GM23338 (cell line): ENCODE measurements around the gene KIAA0232. TPM values are rescaled to one million over a fixed set of nuclear protein-coding genes. Genes with fewer than 3 reads are reported as not detected.

Experiments used
- ATAC-seq: fragments of 200-7000 bp; cut with Tn5 transposase; 3 replicates; pipeline ENCODE4 v1.9.1; 2020
- DNase-seq: peaks from one replicate; pipeline ENCODE4 v3.0.0-alpha.2; 2015; ENCODE audit warnings: low spot score
- H2AFZ ChIP-seq: fragments of 200-600 bp; sonication (generic); 2 replicates; pipeline ENCODE4 v1.8.0; 2016; ENCODE audit warnings: antibody characterized with exemption, mild to moderate bottlenecking, moderate library complexity
- H3F3A ChIP-seq: fragments of 200-600 bp; sonication (generic); replicated peaks from 2 replicates; pipeline ENCODE4 v1.8.0; 2017; ENCODE audit warnings: antibody characterized with exemption, mixed run types, low read depth
- H3K27ac ChIP-seq: fragments of 200-600 bp; sonication (generic); 2 replicates; pipeline ENCODE4 v1.6.1; 2016; ENCODE audit warnings: low read depth
- H3K27me3 ChIP-seq: fragments of 200-600 bp; sonication (generic); 2 replicates; pipeline ENCODE4 v1.8.0; 2016; ENCODE audit warnings: mild to moderate bottlenecking, mixed run types, moderate library complexity; ENCODE audit not compliant: insufficient read depth
- H3K36me3 ChIP-seq: fragments of 200-600 bp; sonication (generic); 2 replicates; pipeline ENCODE4 v1.8.0; 2016; ENCODE audit warnings: mild to moderate bottlenecking; ENCODE audit not compliant: insufficient read depth
- H3K4me1 ChIP-seq: fragments of 200-600 bp; sonication (generic); 2 replicates; pipeline ENCODE4 v1.8.0; 2016; ENCODE audit warnings: mild to moderate bottlenecking, moderate library complexity; ENCODE audit not compliant: insufficient read depth
- H3K4me2 ChIP-seq: fragments of 200-600 bp; sonication (generic); 2 replicates; pipeline ENCODE4 v1.7.1; 2017; ENCODE audit warnings: mixed run types
- H3K4me3 ChIP-seq: fragments of 200-600 bp; sonication (generic); 2 replicates; pipeline ENCODE4 v1.6.1; 2016; ENCODE audit warnings: mixed run types
- H3K79me2 ChIP-seq: fragments of 200-600 bp; sonication (generic); replicated peaks from 2 replicates; pipeline ENCODE4 v1.8.0; 2017; ENCODE audit warnings: mild to moderate bottlenecking; ENCODE audit not compliant: insufficient read depth
- H3K9me2 ChIP-seq: fragments of 200-600 bp; sonication (generic); 2 replicates; pipeline ENCODE4 v1.8.0; 2017; ENCODE audit not compliant: insufficient read depth
- H4K20me1 ChIP-seq: fragments of 200-600 bp; sonication (generic); replicated peaks from 2 replicates; pipeline ENCODE4 v1.8.0; 2017; ENCODE audit warnings: mild to moderate bottlenecking; ENCODE audit not compliant: insufficient read depth
- H3K27ac Mint-ChIP-seq: 2 replicates; pipeline ENCODE4 v1.8.0; 2020; ENCODE audit warnings: inconsistent platforms, mild to moderate bottlenecking, moderate library complexity, mixed read lengths
- H3K27me3 Mint-ChIP-seq: 3 replicates; pipeline ENCODE4 v1.8.0; 2022; ENCODE audit warnings: low read depth, mild to moderate bottlenecking, moderate library complexity, mixed read lengths, inconsistent platforms; ENCODE audit not compliant: insufficient read depth, poor library complexity
- H3K36me3 Mint-ChIP-seq: 3 replicates; pipeline ENCODE4 v1.8.0; 2021; ENCODE audit warnings: low read depth, mild to moderate bottlenecking, inconsistent platforms, moderate library complexity, mixed read lengths
- H3K4me1 Mint-ChIP-seq: 3 replicates; pipeline ENCODE4 v1.8.0; 2020; ENCODE audit warnings: mild to moderate bottlenecking, inconsistent platforms, mixed read lengths
- H3K4me3 Mint-ChIP-seq: 3 replicates; pipeline ENCODE4 v1.8.0; 2021; ENCODE audit warnings: moderate library complexity, mild to moderate bottlenecking, inconsistent platforms, mixed read lengths
- H3K9me3 Mint-ChIP-seq: 3 replicates; pipeline ENCODE4 v1.8.0; 2020; ENCODE audit warnings: moderate library complexity, mild to moderate bottlenecking, inconsistent platforms, mixed read lengths
- CTCF ChIP-seq, 2 experiments: fragments of 200-600 bp in 1 of 2; sonication (generic) in 1 of 2; conservative IDR thresholded peaks; 2 replicates each; pipeline versions ENCODE4 v1.5.1 to v1.6.1; 2016 to 2017; ENCODE audit warnings: antibody characterized with exemption in 2 of 2, low read depth in 2 of 2, mild to moderate bottlenecking in 2 of 2, moderate library complexity in 1 of 2
- STAT1 ChIP-seq: IDR thresholded peaks from one replicate; pipeline ENCODE4 v1.6.1; 2016; ENCODE audit warnings: antibody characterized with exemption; ENCODE audit not compliant: unreplicated experiment
- ZNF114 ChIP-seq: fragments of 250-450 bp; sonication (Bioruptor Pico); IDR thresholded peaks from 2 replicates; pipeline ENCODE4 v1.5.0; 2020; ENCODE audit warnings: mild to moderate bottlenecking, moderate library complexity
- ZNF331 ChIP-seq: fragments of 250-450 bp; sonication (Bioruptor Pico); IDR thresholded peaks from 2 replicates; pipeline ENCODE4 v1.5.0; 2020; ENCODE audit warnings: low read depth, mild to moderate bottlenecking, moderate library complexity
- polyA plus RNA-seq: library from polyadenylated mRNA; unstranded; fragments of >200 nt; fragmentation: Nextera tagmentation; extraction: Ambion mirVana; gene quantifications from 2 replicates; pipeline ENCODE4 v1.2.1, GENCODE V29; 2016
- total RNA-seq: library from RNA; depleted of rRNA; stranded (reverse); fragments of >200 nt; shearing (Covaris generic); gene quantifications from 2 replicates; pipeline ENCODE4 v1.2.3, GENCODE V29; 2014
- TF ChIP-seq, protein P1 (sequence below): IDR thresholded peaks from 2 replicates; pipeline ENCODE4 v1.6.1; 2016; ENCODE audit warnings: antibody characterized with exemption

KIAA0232 gene
- total and polyA plus RNA-seq, 2 experiments from 2014 or later: 14.3 to 34.9 TPM

- H3K4me1 Mint-ChIP-seq: peaks cover 29% of the 10 kb centered on the region
- Histone ChIP-seq H3K27me3 (no peaks in the 10 kb centered on the region), H2AFZ (no peak overlapping the region), H3K36me3 (no peaks in the 10 kb centered on the region), H4K20me1 (peaks cover 8% of the 10 kb centered on the region), H3K4me1 (peaks cover 11% of the 10 kb centered on the region; the same call in 1 of the 2 replicates), H3K79me2 (peaks cover 62% of the 10 kb centered on the region), H3K4me3 (no peak overlapping the region), H3F3A (0 out of 2 replicates have a peak, but pooled peaks cover 5% of the 10 kb centered on the region), H3K9me2 (no peaks in the 10 kb centered on the region), H3K4me2 (no peak overlapping the region; the same call in 1 of the 2 replicates), H3K27ac (no peak overlapping the region)
- peaks cover 16% of the 10 kb centered on the region for H3K27me3 Mint-ChIP-seq
- no peak for DNase-seq
- ATAC-seq: no peak; the same call in 2 of the 3 replicates
- H3K36me3 Mint-ChIP-seq: no peaks in the 10 kb centered on the region
- H3K27ac Mint-ChIP-seq: no peak overlapping the region
- TF ChIP-seq, protein P1, sequence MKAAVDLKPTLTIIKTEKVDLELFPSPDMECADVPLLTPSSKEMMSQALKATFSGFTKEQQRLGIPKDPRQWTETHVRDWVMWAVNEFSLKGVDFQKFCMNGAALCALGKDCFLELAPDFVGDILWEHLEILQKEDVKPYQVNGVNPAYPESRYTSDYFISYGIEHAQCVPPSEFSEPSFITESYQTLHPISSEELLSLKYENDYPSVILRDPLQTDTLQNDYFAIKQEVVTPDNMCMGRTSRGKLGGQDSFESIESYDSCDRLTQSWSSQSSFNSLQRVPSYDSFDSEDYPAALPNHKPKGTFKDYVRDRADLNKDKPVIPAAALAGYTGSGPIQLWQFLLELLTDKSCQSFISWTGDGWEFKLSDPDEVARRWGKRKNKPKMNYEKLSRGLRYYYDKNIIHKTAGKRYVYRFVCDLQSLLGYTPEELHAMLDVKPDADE: no peak
- no peaks in the 10 kb centered on the region for H3K9me3 Mint-ChIP-seq
- no peak overlapping the region for H3K4me3 Mint-ChIP-seq
These were observed 134.3 kb downstream of the KIAA0232 start for GRCh38 chr4:6916587-6917460.

DNA sequence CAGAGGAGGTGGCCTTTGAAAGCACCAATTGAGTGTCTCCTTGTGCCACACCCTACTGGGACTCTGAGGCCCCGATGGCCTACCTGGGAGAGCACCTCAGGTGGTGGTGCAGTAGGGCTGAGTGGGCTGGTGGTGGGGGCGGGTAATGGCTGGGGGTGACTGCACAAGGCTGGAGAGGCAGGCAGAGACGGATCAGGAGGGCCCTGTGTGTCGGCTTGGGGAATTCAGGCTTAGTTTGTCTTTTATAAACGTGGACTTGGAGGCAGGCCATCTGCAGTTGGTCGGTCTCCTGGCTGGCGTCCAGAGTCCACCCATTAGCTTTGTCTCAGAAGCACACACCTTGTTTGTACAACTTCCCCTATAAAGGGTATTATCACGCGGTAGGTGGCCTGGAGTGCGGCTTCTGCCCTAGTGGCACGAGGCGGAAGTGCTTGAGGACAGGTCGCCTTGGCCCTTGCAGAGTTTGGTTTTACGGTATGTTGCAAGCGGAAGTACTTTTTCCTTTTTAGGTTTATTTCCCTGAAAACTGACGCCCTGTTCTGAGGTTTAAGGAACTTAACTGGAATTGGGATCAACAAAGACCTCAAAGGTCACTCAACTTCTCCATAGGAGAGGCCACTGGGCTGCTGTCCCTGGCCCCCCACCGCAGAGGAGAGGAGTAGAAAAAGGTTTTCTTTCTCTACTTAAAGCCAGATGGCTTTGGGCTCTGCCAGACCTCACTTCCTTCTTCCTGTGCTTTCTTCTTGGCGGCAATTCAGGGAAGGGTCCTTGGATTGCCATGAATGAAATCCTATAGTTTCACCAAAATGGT, 135.1 kb downstream of the KIAA0232 start:
- no peaks in the 10 kb centered on the region for H3K36me3 ChIP-seq
- H4K20me1 ChIP-seq: peaks cover 8% of the 10 kb centered on the region
- 0 out of 2 replicates have a peak, but pooled peaks cover 5% of the 10 kb centered on the region for H3F3A ChIP-seq
- H2AFZ ChIP-seq: no peak overlapping the region
- peak overlapping the region; percentile 91 for H3K27ac Mint-ChIP-seq
- no peaks in the 10 kb centered on the region for H3K27me3 ChIP-seq
- peaks cover 11% of the 10 kb centered on the region; the same call in 1 of the 2 replicates for H3K4me1 ChIP-seq
- no peaks in the 10 kb centered on the region for H3K9me3 Mint-ChIP-seq
- TF ChIP-seq STAT1: no peak
- peak; percentile 52 to 62 for TF ChIP-seq CTCF (conservative IDR thresholded peaks at IDR 0.05; ENCODE audit: low read depth in 2 of 2)
- TF ChIP-seq ZNF331 (CRISPR knock-in tag): no peak
- TF ChIP-seq ZNF114 (CRISPR knock-in tag): no peak
- TF ChIP-seq, protein P1: no peak
- H3K9me2 ChIP-seq: no peaks in the 10 kb centered on the region
- H3K79me2 ChIP-seq: peaks cover 62% of the 10 kb centered on the region
- H3K4me3 ChIP-seq: no peak overlapping the region
- peak; percentile 76 for DNase-seq
- H3K4me3 Mint-ChIP-seq: no peak overlapping the region
- peak; percentile 85 for ATAC-seq
- no peaks in the 10 kb centered on the region for H3K36me3 Mint-ChIP-seq
- peak overlapping the region; percentile 70; the same call in 1 of the 2 replicates for H3K27ac ChIP-seq
- H3K4me1 Mint-ChIP-seq: peaks cover 31% of the 10 kb centered on the region
- peak overlapping the region; percentile 37; the same call in 1 of the 2 replicates for H3K4me2 ChIP-seq
- H3K27me3 Mint-ChIP-seq: peaks cover 16% of the 10 kb centered on the region
